HG02571 (cell line): ENCODE data around the gene UBE2Q1.

ENCODE experiments used
- ATAC-seq: cut with Tn5 transposase; IDR thresholded peaks from one replicate; pipeline ENCODE4 v1.9.1; 2021; ENCODE audit warnings: mild to moderate bottlenecking, moderate library complexity; ENCODE audit not compliant: unreplicated experiment

UBE2Q1 gene

GRCh38 chr1:154512760-154513159, 45.7 kb downstream of the UBE2Q1 start:
- ATAC-seq = no peak

DNA sequence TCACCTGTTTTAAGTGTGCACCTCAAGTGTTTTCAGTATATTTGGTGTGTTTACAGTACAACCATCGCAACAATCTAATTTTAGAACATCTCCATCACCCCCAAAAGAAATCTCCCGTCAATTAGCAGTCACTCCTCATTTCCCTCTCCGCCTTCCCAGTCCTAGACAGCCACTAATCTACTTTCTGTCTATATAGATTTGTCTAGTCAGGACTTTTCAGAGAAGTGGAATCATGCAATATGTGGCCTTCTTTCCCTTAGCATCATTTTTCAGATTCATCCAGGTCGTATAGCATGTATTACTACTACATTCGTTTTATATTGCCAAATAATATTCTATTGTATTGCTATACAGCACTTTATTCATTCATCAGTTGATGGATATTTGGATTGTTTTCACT, 54.6 kb downstream of the UBE2Q1 start:
- ATAC-seq = no peak

DNA sequence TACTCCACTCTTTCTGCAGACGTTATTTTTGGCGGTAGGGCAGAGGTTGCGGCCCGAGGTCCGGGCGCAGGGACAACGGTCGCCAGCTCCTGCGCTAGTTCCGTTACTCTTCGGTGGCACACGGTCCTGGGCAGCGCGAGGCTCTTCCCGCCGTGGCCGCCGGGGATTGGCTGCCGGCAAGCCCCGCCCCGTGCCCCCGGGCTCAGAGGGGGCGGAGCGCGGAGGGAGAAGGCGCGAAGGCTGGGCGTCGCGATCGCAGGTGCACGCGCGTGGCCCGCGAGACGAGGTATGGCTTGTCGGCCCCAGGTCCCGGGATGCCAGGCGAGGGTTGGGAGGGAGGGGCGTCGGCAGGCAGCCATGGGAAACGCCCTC, 55.7 kb downstream of the UBE2Q1 start:
- no peak for ATAC-seq

GRCh38 chr1:154502066-154502743, 56.3 kb downstream of the UBE2Q1 start, which contains the start of the genes SHE and TDRD10:
SHE (minus strand) TSS chr1:154502412; CDS start chr1:154502026, 386 bp downstream.
TDRD10 (plus strand) TSS chr1:154502219; CDS start chr1:154506904, 4,685 bp downstream.
- ATAC-seq = no peak

- ATAC-seq = no peak
Observed at GRCh38 chr1:154501423-154502065, 56.9 kb downstream of the UBE2Q1 start.

DNA sequence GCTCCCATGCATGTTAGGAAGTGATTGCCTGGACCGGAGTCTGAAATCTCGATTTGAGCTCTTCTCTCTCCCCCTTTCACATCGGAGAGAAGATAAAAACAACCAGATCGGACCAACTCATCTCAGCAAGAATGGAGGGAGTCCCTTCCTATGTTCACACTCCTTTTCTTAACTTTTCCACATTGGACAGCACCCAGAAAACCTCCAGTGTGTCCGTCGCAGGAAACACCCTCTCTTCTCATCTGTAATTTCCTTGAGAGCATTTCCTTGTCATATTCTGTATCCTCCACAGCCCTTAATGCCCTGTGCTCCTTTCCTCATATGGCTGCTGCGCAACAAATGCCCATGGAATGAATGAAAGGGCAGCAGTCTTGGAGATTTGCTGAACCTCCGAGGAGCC, 57.9 kb downstream of the UBE2Q1 start:
- ATAC-seq = no peak

DNA sequence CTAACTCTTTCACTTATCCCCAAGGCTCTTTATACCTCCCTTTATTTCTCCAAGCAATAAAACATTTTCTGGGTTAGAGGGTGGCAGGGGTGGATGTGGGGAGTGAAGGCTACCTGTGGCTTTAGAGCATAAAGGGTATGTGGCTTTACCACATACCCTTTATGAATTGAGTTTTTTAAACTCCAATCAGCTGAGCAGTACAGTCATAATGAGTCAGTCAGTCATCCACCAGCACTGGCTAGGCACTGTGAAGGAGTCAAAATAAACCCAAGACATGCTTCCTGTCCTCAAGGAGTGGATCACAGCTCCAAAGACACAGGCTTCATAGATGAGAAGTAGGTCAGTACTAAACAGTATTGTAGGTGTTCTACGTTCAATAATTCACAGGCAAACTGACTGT, 59.0 kb downstream of the UBE2Q1 start:
- ATAC-seq = no peak
